Progenitor cell of endocrine pancreas (in vitro differentiated cells): ENCODE results near the gene MAML3. TPM values are rescaled to one million over a fixed set of nuclear protein-coding genes. Genes with fewer than 3 reads are reported as not detected.
A peak's percentile ranks its signal among the peaks of the same experiment; 100 is the strongest.

Experiments used
- DNase-seq: peaks from one replicate; pipeline ENCODE4 v3.0.0; 2021; ENCODE audit warnings: low spot score; ENCODE audit not compliant: unreplicated experiment
- H3K27ac Mint-ChIP-seq: 2 replicates; pipeline ENCODE4 v1.8.0; 2021; ENCODE audit warnings: mild to moderate bottlenecking, moderate library complexity, mixed read lengths
- H3K27me3 Mint-ChIP-seq: 2 replicates; pipeline ENCODE4 v1.8.0; 2021; ENCODE audit warnings: mixed read lengths
- H3K36me3 Mint-ChIP-seq: 2 replicates; pipeline ENCODE4 v1.8.0; 2022; ENCODE audit warnings: mixed read lengths; ENCODE audit not compliant: insufficient read depth
- H3K4me1 Mint-ChIP-seq: 2 replicates; pipeline ENCODE4 v1.8.0; 2021; ENCODE audit warnings: low read depth, mixed read lengths
- H3K4me3 Mint-ChIP-seq: 2 replicates; pipeline ENCODE4 v1.8.0; 2021; ENCODE audit warnings: low read depth, mild to moderate bottlenecking, moderate library complexity, mixed read lengths
- H3K9me3 Mint-ChIP-seq: 2 replicates; pipeline ENCODE4 v1.8.0; 2021; ENCODE audit warnings: low read depth, mixed read lengths
- CTCF ChIP-seq: fragments of 200-600 bp; sonication (generic); IDR thresholded peaks from one replicate; pipeline ENCODE4 v1.5.0; 2021; ENCODE audit warnings: antibody characterized with exemption, mild to moderate bottlenecking; ENCODE audit not compliant: unreplicated experiment
- total RNA-seq: library from RNA; stranded (reverse); gene quantifications from 2 replicates; pipeline ENCODE4 v1.2.1, GENCODE V29; 2021

Gene MAML3
- total RNA-seq, 1 donor from 2014 or later: 48.5 TPM

- H3K4me3 Mint-ChIP-seq: no peak overlapping the region
- DNase-seq: no peak
These were observed 17.5 kb downstream of the MAML3 start for GRCh38 chr4:140136509-140136908.

GRCh38 chr4:140135529-140136088 lies 18.4 kb downstream of the MAML3 start:
- peak overlapping the region; percentile 40 for H3K27ac Mint-ChIP-seq
- peaks cover 4% of the 10 kb centered on the region for H3K9me3 Mint-ChIP-seq

More at GRCh38 chr4:140136509-140136908, 17.5 kb downstream of the MAML3 start:
- H3K4me1 Mint-ChIP-seq: peaks cover 55% of the 10 kb centered on the region
- H3K36me3 Mint-ChIP-seq: peaks cover 8% of the 10 kb centered on the region
- H3K27ac Mint-ChIP-seq: no peak overlapping the region
- H3K9me3 Mint-ChIP-seq: peaks cover 4% of the 10 kb centered on the region
- no peaks in the 10 kb centered on the region for H3K27me3 Mint-ChIP-seq
- TF ChIP-seq CTCF: no peak

GRCh38 chr4:140134746-140135425 lies 19.1 kb downstream of the MAML3 start:
- peaks cover 4% of the 10 kb centered on the region for H3K9me3 Mint-ChIP-seq
- TF ChIP-seq CTCF: no peak
- DNase-seq: no peak
- H3K4me1 Mint-ChIP-seq: peaks cover 49% of the 10 kb centered on the region
- H3K4me3 Mint-ChIP-seq: no peak overlapping the region
- no peaks in the 10 kb centered on the region for H3K27me3 Mint-ChIP-seq
- peak overlapping the region; percentile 41 for H3K27ac Mint-ChIP-seq
- H3K36me3 Mint-ChIP-seq: peaks cover 8% of the 10 kb centered on the region

More at GRCh38 chr4:140135529-140136088, 18.4 kb downstream of the MAML3 start:
- TF ChIP-seq CTCF: no peak
- DNase-seq: no peak
- peaks cover 49% of the 10 kb centered on the region for H3K4me1 Mint-ChIP-seq
- peaks cover 8% of the 10 kb centered on the region for H3K36me3 Mint-ChIP-seq
- H3K27me3 Mint-ChIP-seq: no peaks in the 10 kb centered on the region
- H3K4me3 Mint-ChIP-seq: no peak overlapping the region

GRCh38 chr4:140133576-140133975 lies 20.4 kb downstream of the MAML3 start:
- peaks cover 4% of the 10 kb centered on the region for H3K9me3 Mint-ChIP-seq
- no peak for TF ChIP-seq CTCF
- peaks cover 10% of the 10 kb centered on the region for H3K36me3 Mint-ChIP-seq
- no peak for DNase-seq
- H3K27me3 Mint-ChIP-seq: no peaks in the 10 kb centered on the region
- no peak overlapping the region for H3K27ac Mint-ChIP-seq
- peaks cover 47% of the 10 kb centered on the region for H3K4me1 Mint-ChIP-seq
- no peak overlapping the region for H3K4me3 Mint-ChIP-seq

- no peak for TF ChIP-seq CTCF
- DNase-seq: no peak
- no peak overlapping the region for H3K4me3 Mint-ChIP-seq
- peaks cover 6% of the 10 kb centered on the region for H3K36me3 Mint-ChIP-seq
- no peaks in the 10 kb centered on the region for H3K9me3 Mint-ChIP-seq
- H3K27me3 Mint-ChIP-seq: no peaks in the 10 kb centered on the region
- no peak overlapping the region for H3K27ac Mint-ChIP-seq
- H3K4me1 Mint-ChIP-seq: peaks cover 33% of the 10 kb centered on the region
These were observed 22.2 kb downstream of the MAML3 start for GRCh38 chr4:140131675-140132229.
